Kidney tubule cell (primary cell): ENCODE data around the gene DDX3X.
"Not testable (repeated sequence)": the region's sequence is repeated elsewhere in the genome, so short reads cannot be mapped to it uniquely, and the experiment has no call there.

Experiments
- DNase-seq: peaks from one replicate; pipeline ENCODE4 v3.0.0-alpha.2; 2018; ENCODE audit warnings: low spot score

Gene DDX3X

DNA sequence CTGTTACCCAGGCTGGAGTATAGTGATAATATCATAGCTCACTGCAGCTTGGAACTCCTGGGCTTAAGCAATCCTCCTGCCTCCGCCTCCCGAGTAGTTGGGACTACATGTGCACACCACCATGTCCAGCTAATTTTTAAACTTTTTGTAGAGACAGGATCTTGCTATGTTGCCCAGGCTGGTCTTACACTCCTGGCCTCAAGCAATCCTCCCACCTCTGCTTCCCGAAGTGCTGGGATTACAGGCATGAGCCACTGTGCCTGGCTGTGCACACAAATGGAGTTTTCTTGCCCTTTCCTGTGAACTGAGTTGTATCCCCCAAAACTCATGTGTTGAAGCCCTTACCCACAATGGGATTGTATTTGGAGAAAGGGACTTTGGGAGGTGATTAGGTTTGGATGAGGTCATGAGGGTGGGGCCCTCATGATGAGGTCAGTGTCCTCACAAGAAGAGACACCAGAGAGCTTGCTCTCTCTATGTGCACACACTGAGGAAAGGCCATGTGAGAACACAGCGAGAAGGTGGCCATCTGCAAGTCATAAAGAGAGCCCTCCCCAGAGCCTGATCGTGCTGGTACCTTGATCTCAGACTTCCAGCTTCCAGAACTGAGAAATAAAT lies 40.1 kb downstream of the DDX3X start:
- no peak for DNase-seq

DNA sequence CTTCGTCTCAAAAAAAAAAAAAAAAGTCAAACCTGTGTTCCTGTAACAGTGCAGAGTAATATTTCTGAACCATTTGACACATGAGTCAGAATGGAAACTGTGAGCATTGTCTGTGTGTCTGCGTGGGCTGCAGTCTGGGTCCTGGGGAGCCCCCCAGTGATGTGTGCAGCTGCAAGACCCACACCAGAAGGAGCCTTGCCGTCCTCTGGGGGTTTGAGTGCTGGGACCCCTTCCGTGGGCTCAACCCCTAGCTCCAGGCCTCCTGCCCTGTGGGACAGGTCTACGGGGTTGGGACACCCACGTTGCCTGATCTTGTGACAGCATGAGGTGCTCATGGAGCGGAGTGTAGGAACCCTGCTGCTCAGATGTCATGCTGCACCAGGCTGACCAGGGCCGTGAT lies 43.7 kb downstream of the DDX3X start:
- no peak for DNase-seq

DNA sequence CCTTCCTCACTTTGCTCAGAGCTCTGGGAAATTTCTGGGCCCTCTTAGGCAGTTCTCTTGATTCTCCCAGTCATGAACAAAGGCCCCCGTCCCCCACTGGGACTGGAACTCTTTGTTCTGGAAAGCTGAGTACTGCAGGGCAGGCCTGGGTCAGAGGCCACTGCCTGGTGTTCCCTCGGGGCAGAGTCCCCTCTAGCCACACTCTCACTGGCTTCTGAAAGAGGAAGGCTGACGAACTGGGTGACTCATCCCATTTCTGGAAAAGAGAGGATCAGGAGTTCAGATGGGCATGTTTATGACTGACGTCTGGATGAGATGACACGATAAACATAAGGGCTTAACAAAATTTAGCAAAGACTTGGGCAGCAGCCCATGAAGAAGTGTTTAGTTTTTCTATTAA lies 47.7 kb downstream of the DDX3X start:
- peak; percentile 74 for DNase-seq

DNA sequence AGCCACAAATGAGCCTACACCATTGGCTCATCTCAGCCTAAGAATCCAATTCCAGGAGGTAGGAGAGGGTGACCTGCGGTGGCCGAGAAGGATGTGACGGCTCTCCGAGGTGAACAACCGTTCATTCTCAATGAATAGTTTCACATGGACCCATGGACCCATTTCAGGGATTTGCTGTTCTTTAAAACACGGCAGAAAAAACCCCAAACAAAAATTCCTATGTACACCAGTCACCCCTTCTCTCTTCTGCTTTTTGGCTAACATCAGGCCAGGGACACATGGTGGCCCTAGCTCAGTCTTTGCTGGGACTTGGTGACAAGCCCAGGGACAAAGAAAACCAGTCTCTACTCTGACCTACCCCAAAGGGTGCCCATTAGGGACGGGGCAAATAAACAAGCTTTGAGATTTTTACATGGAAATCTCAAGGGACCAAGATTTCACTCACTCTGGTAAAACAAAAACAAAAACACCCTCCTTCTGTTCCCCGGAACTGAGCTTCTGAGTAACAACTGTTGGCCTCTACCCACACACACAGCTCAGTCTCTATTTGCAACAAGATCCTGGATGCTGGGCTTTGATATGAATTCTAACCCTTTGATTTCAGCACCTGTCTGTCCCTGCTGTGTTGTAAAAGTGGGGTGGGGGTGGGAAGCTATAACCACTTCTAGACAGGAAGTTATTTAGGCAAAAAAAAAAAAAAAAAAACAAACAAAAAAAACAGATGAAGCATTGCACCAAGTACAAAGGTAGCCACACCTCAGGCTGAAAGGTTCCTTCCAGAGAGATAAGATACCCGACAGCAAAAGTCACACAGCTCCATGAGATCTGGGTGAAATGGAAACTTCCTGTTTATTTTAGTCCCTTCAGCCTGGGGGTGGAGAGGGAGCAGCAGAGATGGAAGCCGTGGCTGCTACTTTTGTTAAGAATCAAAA lies 49.0 kb downstream of the DDX3X start:
- no peak for DNase-seq

- DNase-seq, result peak; percentile 67
These were observed 50.2 kb downstream of the DDX3X start for GRCh38 chrX:41384051-41384705.

- no peak for DNase-seq
These were observed 52.4 kb downstream of the DDX3X start for GRCh38 chrX:41386222-41386990.

DNA sequence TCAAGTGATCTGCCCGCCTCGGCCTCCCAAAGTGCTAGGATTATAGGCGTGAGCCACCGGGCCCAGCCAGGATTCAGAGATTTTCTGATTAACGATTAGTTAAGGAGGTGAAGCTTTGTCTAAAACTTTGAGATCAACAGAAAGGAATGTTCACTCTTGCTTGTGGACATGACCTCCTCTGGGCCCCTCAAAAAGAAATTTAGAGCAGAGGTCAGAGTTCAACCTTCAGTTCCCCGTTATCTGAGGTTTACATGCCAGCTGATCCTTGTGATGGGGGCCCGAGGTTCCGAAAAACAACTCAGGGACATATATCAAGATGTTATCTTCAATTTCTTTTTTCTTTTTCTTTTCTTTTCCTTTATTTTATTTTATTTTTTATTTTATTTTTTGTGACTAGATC lies 54.6 kb downstream of the DDX3X start:
- no peak for DNase-seq

DNA sequence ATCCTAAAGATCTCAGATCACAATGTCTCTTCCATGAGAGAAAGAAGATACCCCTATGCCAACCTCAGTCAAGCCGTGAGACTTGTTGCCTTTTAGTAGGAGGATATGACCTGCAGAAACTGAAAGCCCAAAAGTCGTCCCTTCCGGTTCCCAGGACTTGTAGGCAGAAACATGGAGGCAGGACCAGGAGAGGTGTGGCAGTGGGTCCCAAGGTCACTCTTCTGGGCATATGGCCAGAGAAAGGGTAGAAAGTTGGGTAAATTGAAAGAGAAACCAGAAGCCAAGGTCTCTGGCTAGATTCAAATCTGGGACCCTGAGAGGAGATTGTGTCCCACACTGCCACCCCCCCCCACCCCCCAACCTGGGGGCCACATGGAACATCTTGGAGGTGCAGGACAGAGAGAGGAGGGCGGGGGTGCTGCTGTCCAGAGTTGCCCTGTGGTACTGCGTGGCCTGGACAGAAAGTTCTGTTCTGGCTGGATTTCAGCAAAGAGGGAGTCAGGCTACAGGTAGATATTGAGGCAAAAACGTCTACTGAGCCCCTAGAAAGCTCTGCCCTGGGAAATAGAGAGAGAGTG lies 55.4 kb downstream of the DDX3X start:
- DNase-seq, result no peak

DNA sequence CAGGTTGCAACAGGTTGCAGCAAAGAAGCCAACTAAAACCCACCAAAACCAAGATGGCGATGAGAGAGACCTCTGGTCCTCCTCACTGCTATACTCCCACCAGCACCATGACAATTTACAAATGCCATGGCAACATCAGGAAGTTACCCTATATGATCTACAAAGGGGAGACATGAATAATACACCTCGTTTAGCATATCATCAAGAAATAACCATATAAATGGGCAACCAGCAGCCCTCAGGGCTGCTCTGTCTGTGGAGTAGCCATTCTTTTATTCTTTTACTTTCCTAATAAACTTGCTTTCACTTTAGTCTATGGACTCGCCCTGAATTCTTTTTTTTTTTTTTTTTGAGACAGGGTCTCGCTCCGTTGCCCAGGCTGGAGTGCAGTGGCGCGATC lies 56.6 kb downstream of the DDX3X start:
- DNase-seq, result not testable (repeated sequence)

GRCh38 chrX:41391606-41392005 lies 57.6 kb downstream of the DDX3X start:
- DNase-seq, result no peak

- no peak for DNase-seq
These were observed 60.3 kb downstream of the DDX3X start for GRCh38 chrX:41394293-41394692.

DNA sequence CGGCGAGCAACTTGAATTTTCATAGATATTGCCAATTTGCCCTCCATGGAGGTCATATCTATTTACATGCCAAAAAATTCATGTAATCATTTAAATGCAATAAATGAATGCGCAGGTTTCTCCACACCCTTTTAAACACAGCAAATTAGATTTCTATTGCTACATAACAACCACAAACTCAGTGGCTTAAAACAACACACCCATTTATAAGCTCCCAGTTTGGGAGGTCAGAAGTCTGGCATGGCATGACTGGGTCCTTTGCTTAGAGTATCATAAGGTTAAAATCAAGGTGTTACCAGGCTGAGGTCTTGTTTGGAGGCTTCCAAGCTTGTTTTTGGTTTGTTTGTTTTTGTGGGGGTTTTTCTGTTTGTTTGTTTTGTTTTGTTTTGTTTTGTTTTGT lies 63.3 kb downstream of the DDX3X start:
- DNase-seq, result no peak

DNA sequence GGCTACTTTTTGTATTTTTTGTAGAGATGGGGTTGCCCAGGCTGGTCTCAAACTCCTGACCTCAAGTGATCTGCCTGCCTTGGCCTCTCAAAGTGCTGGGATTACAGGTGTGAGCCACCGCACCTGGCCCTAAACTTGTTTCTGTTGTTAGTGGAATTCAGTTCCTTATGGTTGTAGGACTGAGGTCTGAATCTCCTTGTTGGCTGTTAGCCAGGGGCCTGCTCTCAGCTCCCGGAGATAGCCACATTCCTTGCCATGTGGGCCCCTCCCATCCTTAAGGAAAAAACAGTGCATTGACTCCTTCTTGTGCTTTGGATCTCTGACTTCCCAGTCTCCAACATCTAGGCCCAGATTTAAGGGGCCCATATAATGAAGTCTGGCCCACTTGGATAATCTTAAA lies 63.8 kb downstream of the DDX3X start:
- no peak for DNase-seq

GRCh38 chrX:41402556-41402955 lies 68.6 kb downstream of the DDX3X start:
- not testable (repeated sequence) for DNase-seq

GRCh38 chrX:41405551-41405950 lies 71.6 kb downstream of the DDX3X start:
- no peak for DNase-seq

DNA sequence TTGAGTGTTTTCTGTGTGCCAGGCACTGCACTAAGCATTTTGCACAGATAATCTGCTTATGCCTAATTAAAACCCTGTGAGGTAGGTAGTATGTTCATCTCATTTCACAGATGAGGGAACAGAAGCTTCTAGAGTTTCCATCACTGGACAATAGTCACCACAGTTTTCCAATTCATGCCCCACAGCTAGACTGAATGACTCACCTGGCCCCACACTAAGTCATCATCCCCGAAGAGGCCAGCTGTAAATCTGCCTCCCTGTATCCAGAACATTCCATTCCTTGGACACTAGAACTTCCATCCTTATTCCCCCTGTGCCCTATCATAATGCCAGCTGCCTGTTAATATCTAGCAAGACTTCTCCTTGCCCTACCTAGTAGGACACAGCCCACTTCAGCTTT lies 72.2 kb downstream of the DDX3X start:
- DNase-seq, result peak; percentile 81

GRCh38 chrX:41407816-41408215 lies 73.9 kb downstream of the DDX3X start:
- DNase-seq, result no peak

DNA sequence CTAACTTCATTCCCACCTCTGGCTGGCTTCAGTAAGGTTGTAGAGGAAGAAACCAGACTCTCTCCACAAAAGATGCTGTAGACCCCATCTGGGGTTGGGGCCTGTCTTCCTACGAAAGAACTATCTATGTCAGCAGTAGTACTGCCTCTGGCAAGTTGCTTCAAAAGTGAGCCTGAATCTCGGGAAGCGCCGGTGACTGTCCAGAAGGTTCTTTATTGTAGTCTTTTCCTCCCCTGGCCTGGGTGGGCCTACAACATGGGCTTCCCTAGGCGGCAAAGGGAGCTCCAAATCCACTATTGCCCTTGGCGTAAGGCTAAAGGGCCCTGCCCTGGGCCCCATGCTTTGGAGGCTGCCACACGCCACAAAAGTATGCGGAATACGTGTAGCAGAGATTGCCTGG lies 74.6 kb downstream of the DDX3X start:
- DNase-seq, result no peak

DNA sequence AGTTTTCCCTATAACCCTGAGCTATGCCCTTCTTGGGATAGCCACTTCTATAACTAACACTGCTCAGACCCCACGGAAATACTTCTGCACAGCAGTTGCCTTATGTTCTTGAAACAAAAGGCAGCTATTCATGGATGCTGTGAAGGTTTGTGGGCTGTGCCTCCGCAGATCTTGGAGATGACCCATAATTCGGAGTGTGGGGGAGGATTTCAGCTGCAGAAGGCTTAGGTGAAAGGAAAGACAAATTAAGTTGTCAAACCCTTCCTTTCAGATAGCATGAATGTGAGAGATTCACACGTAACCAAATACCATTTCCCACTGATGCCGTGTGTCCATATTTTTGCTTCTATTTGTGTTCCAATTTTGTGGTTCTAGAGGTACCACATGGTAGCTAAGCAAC lies 75.0 kb downstream of the DDX3X start:
- no peak for DNase-seq

DNA sequence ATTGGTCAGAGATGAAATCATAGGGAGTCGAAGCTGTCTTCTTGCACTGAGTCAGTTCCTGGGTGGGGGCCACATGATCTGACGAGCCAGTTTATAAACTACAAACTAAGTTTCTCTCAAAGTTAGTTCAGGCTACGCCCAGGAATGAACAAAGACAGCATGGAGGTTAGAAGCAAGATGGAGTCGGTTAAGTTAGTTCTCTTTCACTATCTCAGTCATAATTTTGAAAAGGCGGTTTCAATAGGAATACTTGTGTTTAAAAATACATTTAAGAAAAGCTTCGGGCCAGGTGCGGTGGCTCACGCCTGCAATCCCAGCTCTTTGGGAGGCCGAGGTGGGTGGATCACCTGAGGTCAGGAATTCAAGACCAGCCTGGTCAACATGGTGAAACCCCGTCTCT lies 77.3 kb downstream of the DDX3X start:
- not testable (repeated sequence) for DNase-seq

GRCh38 chrX:41412261-41413081 lies 78.5 kb downstream of the DDX3X start:
- DNase-seq, result no peak
